A549 treated with DMSO at 1 μM for 4 hours (cell line): ENCODE measurements around the gene ADAMTS19. TPM values are rescaled to one million over a fixed set of nuclear protein-coding genes. Genes with fewer than 3 reads are reported as not detected.

ENCODE experiments used
- total RNA-seq: library from RNA; stranded (reverse); fragments of 200-300 nt; extraction: Qiagen RNA extraction; gene quantifications from 5 replicates; pipeline ENCODE4 v1.2.3, GENCODE V29; 2022; ENCODE audit warnings: low read depth

The ADAMTS19 gene
- not detected in 5 replicates for total RNA-seq

GRCh38 chr5:129459777-129460671 lies at the start of gene ADAMTS19:
Gene ADAMTS19 (plus strand): TSS chr5:129460298. CDS start chr5:129460392, 94 bp downstream.

GRCh38 chr5:129747572-129748407 lies 287.7 kb downstream of the ADAMTS19 start, which contains the start of gene MINAR2:
Gene MINAR2 (plus strand): TSS chr5:129748094. CDS start chr5:129748191, 97 bp downstream.

